Measurements from ENCODE around the gene ADAMTSL2.

ADAMTSL2 gene

GRCh38 chr9:133608889-133609288 is 74.4 kb downstream of the ADAMTSL2 start:
- no peak for FAIRE-seq

- FAIRE-seq, result no peak
Observed at GRCh38 chr9:133609311-133610098, 75.0 kb downstream of the ADAMTSL2 start, which contains the start of gene FAM163B. Gene FAM163B (minus strand): TSS chr9:133609389. CDS start chr9:133580223, 29,166 bp downstream.

- FAIRE-seq, result no peak
Observed at GRCh38 chr9:133610845-133611244, 76.3 kb downstream of the ADAMTSL2 start.

GRCh38 chr9:133612051-133612450 is 77.5 kb downstream of the ADAMTSL2 start:
- no peak for FAIRE-seq

GRCh38 chr9:133612816-133613215 is 78.3 kb downstream of the ADAMTSL2 start:
- no peak for FAIRE-seq

GRCh38 chr9:133613432-133613831 is 78.9 kb downstream of the ADAMTSL2 start:
- no peak for FAIRE-seq

GRCh38 chr9:133614056-133614455 is 79.6 kb downstream of the ADAMTSL2 start:
- FAIRE-seq, result no peak

- no peak for FAIRE-seq
Observed at GRCh38 chr9:133614678-133615077, 80.2 kb downstream of the ADAMTSL2 start.

- FAIRE-seq, result no peak
Observed at GRCh38 chr9:133615186-133615585, 80.7 kb downstream of the ADAMTSL2 start.

- FAIRE-seq, result no peak
Observed at GRCh38 chr9:133615606-133616188, 81.2 kb downstream of the ADAMTSL2 start.

GRCh38 chr9:133616643-133617405 is 82.3 kb downstream of the ADAMTSL2 start:
- no peak for FAIRE-seq

GRCh38 chr9:133618726-133619125 is 84.2 kb downstream of the ADAMTSL2 start:
- no peak for FAIRE-seq

- FAIRE-seq, result no peak
Observed at GRCh38 chr9:133619791-133620190, 85.3 kb downstream of the ADAMTSL2 start.

- no peak for FAIRE-seq
Observed at GRCh38 chr9:133621725-133622267, 87.3 kb downstream of the ADAMTSL2 start.

GRCh38 chr9:133622555-133622954 is 88.1 kb downstream of the ADAMTSL2 start:
- FAIRE-seq, result no peak

All from colon (tissue), 2 donors.